ENCODE results near the gene TTC7B.

- no peak for TF ChIP-seq POLR2AphosphoS5 (IDR thresholded peaks at IDR 0.05)
- no peak for TF ChIP-seq CTCF (IDR thresholded peaks at IDR 0.05)
Observed at GRCh38 chr14:90858511-90858910, 42.3 kb upstream of the TTC7B start.
